HG02852 (cell line): ENCODE measurements around the gene CHD9.
A peak's percentile ranks its signal among the peaks of the same experiment; 100 is the strongest.

Experiments used
- ATAC-seq: cut with Tn5 transposase; IDR thresholded peaks from one replicate; pipeline ENCODE4 v1.9.1; 2021; ENCODE audit warnings: mild to moderate bottlenecking, moderate library complexity; ENCODE audit not compliant: unreplicated experiment

The CHD9 gene

DNA sequence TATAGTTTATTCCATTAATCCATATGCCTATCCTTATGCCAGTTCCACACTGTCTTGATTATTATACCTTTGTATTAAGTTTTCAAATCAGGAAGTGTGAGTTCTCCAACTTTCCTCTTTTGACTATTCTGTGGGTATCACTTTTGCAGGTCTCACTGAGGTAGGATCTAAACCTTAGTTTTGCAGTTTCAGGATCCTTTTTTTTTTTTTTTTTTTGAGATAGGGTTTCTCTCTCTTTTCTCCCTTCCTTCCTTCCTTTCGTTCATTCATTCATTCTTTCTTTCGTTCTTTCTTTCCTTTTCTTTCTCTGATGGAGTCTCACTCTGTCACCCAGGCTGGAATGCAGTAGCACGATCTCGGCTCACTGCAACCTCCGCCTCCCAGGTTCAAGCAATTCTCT, 71.6 kb downstream of the CHD9 start:
- ATAC-seq: no peak

DNA sequence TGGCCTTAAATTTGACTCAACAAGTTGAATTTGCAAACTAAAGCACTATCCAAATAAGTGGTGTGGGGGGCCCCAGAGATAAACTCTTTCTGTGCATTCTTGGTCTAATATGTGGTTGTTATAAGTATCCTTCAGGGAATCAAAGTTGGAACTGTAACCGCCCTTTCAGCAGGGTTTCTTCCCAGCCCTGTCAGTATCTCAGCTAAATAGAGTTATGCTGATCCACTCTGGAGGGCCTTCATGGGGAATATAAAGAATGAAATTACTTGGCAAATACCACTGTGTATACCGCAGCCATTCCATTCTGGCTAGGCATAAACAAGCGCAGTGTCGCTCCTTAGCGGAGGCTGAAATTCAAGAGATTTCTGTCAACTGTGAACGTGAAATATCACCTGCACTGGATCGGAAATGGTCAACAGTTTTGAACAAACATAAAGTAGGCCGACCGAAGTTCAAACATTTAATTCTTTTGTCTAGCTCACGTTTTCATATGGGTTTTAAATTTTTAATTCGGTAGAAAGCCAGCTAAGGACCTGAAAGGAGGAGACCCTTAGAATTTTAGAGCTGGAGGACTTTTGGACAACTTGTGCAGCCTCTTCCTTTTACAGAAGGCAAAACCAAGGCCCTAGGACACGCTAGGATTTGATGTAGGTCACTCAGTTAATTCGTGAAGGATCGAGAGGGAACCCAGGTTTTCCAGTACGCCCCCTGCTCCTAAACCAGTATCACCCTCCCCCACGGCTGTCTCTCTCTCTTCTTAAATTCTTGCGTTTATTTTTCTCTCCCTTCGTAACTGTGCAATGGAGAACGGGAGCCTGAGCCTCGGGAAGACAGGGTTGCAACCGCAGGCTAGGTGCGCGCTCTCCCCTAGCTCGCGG, 74.7 kb downstream of the CHD9 start:
- no peak for ATAC-seq

DNA sequence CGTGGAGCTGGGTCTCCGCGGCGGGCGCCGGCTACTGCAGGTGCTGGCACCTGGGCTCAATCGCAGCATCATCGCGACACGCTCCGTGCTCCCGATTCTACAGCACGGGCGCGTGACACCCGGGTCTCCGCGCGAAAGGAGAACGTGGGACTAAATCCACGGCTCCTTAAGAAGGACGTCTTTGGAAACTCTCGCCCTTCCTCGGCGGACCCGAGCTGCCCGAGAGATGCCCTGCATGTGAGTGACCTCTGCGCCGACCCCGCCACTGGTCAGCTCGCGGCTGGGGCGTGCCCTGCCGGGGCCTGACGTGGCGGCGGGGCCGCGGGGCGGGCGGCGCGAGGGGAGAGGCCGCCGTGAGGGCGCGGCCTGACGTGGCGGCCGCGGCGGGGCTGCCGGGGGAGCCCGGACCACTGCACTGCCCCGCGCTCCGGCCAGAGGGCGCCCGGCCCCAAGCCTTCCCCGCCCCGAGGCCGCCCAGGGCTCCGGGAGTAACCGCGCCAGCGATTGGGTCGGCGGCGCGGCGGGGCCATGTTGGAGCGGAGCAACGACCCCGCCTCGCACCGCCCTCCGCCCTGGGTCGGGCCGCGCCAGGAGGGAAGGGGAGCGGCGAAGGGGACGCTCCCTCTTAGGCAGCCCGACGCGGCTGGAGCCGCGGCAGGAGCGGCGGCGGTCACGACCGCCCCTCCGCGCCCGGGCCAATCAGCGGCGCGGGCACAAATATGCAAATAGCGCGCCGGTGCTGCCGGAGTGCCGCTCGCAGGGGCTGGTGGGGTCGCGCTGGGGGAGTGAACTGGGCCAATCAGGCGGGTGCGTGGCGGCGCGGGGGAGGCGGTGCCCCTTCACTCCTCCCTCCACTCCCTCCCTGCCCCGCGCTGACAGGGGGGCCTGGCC, 75.6 kb downstream of the CHD9 start:
- ATAC-seq: peak; percentile 78

DNA sequence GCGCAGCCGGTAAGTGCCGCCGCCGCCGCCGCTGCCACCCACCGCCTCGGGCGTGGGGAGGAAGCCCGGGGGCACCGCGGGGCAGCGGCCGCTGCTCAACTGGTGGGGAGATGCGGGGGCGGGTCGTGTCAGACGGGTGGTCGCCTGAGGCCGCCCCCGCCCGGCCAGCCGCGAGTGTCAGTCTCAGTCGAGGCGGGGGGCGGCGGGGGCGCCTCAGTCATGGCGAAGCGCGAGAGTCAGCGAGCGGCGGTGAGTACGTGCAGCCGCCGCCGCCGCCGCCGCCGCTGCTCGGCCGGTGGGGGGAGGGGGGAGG, 76.2 kb downstream of the CHD9 start:
- peak; percentile 0 for ATAC-seq

DNA sequence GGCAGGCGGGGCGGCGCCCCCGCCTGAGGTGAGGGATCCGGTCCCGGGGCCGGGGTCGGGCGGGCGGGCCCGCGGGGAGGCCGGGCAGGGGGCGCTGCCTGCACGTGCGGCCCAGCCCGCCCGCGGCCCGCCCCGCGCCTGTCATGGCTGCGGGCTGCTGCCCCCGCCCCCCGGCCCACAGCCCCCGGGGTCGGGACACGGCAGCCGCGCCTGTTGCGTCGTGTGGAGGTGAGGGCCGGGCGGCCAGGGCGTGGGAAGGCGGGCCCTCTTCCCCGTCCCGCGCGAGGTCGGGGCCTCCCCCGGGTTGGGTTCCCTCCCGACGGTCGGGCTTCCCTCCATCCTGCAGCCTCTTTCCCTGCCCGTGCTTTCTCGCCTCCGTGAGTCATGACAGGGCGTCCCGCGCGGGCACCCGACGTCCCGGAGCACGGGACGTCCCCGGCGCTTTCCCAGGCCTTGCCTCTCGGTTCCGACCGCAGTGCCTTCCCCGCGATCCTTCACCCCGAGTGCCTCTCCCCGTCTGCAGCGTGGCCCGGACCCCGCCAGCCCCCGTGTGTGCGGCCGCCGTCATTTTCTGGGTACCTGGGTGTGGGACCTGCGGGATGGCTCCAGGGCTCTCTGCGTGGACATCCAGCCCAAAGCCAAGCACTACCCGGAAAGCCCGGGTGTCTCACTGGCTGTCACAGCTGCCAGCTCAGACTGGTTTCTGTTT, 76.7 kb downstream of the CHD9 start:
- no peak for ATAC-seq

DNA sequence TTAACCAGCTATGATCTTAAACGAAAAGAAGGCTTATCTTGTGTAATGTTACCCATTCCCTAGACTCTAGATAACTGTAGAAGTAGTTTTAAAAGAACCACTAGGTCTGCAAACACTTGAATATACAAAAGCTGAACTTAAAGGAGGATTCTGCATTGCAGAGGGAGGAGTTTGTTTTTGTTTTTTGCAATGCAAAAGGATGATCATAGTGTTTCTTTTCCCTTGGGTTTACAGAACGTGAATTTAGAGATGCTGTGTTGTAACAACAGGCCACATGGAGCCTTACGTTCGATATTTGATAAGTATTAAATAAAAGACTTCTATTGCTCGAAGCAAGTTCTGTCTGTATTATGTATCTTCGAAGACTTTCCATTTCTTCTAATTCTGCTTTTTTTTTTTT, 77.6 kb downstream of the CHD9 start:
- no peak for ATAC-seq

DNA sequence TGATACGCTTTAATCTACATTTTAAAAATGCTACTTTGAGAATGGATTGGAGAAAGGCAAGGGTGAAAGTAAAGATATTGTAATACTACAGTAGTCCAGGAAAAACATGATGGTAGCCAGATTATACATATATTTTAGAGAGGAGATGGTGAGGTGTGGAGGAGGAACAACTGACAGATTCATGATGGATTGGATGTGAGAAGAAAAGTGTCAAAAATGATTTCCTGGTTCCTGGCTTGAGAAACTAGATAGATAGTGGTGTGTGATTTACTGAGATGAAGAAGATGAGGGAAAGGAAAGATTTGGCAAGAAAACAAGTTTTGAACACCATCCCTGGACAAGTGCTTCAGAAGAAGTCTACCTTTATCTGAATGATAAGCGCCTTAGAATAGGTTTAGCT, 80.5 kb downstream of the CHD9 start:
- ATAC-seq: no peak

DNA sequence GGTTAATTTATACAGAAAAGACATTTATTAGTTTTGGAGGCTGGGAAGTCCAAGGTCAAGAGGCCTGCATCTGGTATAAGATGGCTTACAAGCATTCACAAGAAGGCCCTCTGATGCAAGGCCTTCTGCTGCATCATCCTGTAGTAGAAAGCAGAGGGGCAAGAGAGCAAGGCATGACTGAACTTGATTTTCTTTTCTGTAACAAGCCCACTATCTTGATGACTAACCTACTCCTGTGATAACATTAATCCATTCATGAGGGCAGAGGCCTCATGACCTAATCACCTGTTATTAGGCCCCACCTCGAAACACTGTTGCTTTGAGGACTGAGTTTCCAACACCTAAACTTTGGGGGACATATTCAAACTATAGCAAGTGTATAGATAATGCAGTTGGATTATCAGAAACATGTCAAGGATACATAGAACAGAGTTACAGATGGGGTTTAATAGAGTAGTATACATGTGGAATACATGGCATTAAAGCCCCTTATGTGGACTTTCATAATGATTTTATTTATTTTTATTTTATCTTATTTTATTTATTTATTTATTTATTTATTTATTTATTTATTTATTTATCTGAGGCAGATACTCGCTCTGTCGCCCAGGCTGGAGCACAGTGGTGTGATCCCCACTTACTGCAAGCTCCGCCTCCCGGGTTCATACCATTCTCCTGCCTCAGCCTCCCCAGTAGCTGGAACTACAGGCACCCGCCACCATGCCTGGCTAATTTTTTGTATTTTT, 88.2 kb downstream of the CHD9 start:
- ATAC-seq: no peak

DNA sequence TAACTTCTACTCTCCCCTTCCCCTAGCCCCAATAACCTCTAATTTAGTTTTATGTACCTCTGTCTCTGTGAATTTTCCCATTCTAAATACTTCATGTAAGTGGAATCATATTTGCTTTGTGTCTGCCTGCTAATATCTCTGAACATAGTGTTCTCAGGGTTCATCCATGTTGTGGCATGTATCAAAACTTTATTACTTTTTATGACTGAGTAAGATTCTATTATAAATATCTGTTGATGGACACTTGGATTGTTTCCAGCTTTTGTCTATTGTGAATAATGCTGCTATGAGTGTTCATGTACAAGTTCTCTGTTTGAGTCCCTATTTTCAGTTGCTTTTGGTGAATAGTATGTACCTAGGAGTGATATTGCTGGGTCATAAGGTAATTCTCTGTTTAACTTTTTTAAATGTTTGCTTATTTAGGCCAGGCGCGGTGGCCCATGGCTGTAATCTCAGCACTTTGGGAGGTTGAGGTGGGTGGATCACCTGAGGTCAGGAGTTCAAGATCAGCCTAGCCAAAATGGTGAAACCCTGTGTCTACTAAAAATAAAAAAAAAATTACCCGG, 92.8 kb downstream of the CHD9 start:
- no peak for ATAC-seq

DNA sequence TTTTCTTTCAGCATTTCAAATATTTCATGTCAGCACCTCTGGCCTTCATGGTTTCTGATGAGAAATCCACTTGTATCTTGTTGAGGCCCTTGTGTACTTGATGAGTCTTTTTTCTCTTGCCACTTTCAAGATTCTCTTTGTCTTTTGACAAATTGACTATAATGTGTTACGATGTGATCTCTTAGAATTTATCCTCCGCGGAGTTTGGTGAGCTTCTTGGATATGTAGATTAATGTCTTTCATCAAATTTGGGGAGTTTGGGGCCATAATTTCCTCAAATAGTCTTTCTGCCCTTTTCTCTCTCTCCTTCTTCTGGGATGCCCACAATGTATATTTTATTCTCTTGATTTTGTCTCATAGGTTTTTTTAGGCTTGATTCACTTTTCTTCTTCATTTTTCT, 96.0 kb downstream of the CHD9 start:
- ATAC-seq: no peak

DNA sequence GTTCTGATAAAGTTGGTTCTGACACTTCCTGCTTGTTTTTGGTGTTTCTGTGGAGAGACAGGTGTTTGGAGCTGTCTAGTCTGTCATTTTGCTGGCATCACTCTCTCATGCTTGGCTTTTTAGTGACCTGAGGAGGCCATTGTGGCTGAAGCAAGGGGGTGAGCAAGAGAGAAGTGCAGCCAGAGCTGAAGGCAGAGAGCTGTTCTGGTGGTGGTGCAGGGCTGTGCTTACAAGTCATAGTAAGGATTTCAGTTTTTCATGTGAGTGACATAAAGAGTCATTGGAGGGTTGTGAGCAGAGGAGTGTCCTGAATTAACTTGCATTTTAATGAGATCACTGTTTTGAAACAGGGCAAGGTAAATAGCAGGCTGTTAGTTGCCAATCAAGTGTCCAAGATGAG, 97.5 kb downstream of the CHD9 start:
- ATAC-seq: no peak

DNA sequence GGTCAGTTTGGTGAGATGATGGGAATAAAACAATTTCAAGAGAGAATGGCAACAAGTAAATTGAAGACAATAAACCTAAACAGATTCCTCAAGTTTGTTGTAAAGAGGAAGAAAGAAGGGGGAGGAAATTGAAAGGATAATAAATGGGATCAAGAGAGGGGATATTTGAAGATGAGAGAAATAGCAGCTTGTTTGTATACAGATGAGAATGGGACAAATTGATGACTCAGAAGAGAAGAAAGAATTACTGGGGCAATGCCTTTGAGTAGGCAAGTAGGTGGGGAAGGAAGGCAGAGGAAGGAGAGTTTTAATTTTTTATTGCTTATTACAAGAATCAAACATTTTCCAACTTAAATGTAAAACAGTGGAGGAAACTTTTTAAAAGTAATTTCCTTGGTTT, 98.3 kb downstream of the CHD9 start:
- no peak for ATAC-seq

DNA sequence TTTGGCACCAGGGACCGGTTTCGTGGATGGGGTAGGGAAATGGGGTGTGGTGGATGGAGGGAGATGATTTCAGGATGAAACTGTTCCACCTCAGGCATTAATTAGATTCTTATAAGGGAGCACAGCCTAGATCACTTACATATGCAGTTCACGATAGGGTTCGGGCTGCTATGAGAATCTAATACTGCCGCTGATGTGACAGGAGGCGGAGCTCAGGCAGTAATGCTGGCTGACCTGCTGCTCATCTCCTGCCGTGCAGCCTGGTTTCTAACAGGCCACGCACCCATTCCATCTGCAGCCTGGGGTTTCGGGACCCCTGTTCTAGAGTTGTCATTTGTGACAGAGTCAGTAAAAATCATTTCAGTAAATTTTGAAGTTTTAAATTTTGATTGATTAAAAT, 99.7 kb downstream of the CHD9 start:
- ATAC-seq: no peak

DNA sequence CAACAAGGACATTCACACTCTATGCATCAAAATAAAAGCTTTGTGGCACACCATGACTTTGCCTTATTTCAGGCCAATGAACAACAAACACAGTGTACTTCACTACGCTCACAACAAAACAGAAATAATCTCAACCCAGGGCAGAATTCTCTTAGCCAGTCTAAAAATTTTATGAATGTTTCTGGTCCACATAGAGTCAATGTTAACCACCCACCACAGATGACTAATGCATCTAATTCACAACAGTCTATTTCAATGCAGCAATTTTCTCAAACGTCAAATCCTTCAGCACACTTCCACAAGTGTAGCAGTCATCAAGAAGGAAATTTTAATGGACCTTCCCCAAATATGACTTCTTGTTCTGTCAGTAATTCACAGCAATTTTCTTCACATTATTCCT, 101.7 kb downstream of the CHD9 start:
- no peak for ATAC-seq

DNA sequence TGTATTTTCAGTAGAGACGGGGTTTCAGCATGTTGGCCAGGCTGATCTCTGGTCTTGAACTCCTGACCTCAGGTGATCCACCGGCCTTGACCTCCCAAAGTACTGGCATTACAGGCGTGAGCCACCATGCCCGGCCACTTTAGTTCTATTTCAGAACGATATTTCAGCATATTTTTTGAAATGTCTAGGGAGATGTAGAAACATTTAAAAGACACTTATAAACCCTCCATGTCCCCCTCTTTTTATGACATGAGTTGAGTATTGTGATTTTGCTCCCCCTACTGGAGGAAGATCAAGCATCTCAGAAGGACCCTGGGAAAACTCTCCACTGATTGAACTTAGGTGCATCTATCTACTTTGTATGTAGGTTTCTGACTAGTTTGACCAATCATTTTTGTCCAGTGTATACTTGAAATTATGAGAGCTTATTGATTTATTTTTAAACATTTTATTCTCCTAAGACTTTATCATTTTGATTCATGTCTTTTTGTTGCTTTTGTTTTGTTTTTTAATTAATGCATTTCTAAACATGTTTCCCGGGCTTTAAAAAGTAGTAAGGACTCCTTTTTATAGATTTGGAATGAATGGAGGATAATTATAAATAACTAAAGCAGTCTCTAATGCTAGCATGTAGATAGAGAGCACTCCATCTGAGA, 105.1 kb downstream of the CHD9 start:
- ATAC-seq: no peak

DNA sequence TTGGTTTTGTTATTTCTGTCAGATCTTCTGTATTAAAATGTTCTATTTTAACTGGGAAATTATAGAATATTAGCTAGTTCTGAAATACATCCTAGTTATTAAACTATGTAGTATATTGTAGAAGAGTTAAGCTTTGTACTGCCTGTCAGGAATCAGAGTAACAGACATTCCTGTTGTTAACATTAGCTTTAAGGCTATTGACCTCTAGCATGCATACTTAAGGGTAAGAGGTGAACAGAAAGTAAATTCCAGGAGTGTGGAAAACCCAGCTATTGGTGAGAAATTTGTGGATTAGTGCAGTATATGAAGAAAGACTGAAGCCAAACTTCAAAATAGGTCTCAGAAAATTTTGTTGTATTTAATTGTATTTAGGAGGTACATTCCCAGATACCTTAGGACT, 111.3 kb downstream of the CHD9 start:
- no peak for ATAC-seq

DNA sequence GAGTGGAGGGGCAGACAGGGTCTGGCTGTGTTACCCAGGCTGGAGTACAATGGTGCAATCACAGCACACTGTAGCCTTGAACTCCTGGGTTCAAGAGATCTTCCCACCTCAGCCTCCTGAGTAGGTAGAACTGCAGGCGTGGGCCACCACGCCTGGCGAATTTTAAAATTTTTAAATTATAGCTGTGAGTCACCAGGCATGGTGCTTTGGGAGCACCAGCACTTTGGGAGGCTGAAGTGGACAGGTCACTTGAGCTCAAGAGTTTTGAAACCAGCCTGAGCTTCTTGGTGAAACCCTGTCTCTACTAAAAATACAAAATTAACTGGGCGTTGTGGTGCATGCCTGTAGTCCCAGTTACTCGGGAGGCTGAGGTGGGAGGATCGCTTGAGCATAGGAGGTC, 114.0 kb downstream of the CHD9 start:
- ATAC-seq: no peak

DNA sequence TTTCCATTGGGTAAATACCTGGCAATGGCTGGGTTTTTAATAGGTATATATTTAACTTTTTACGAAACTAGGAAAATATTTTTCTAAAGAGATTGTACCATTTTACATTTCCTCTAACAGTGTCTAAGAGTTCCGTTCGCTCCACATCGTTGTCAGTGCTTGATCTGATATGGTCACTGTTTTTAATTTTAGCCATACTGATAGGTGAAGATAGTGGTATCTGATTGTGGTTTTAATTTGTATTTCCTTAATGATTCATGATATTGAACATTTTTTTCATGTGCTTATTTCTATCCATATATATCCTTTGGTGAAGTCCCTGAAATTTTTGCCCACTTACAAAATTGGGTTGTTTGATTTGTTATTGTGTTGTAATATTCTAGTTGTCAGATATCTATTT, 117.7 kb downstream of the CHD9 start:
- ATAC-seq: no peak

DNA sequence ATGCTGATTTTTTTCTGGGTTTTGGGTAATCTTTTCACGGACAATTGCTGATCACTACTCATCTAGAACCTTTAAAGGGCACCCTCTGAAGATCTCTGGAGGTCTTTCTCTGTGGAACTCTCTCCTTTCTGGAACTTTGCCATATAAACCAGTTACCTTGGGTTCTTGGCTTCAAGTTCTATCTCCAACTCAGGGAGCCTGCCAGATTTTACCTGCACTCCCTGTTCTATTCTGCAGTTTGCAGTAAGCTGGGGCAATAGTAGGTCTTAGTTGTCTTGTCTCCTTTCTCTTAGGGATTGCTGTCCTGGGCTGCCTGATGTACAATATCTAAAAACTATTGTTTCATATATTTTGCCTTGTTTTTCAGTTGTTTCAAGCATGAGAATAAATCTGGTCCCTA, 120.3 kb downstream of the CHD9 start:
- no peak for ATAC-seq

DNA sequence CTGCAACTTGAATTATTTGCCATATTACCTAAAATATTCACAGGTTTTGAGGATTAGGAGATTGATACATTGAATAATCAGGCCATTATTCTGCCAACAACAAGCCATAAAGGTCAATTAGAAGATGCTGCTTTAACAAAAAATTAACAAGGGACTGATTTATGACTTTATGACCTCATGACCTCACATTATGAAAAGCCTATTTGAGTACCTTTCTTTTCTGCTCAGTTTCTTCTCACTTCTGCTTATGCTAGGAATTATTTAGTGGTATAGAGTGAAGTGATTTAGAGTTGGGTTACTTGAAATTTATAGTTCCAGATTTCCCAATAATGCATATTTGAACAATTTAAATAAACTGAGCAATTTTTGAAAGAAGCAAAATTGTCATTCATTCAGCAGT, 121.6 kb downstream of the CHD9 start:
- ATAC-seq: no peak
